B cell (primary cell): Measurements from ENCODE around the gene PLCL1. TPM values are rescaled to one million over a fixed set of nuclear protein-coding genes. Genes with fewer than 3 reads are reported as not detected.

Experiments used
- ATAC-seq: fragments of 200-7000 bp; cut with Tn5 transposase; one replicate; pipeline ENCODE4 v1.10.0; 2021; ENCODE audit warnings: low read depth, mild to moderate bottlenecking, moderate number of reproducible peaks, moderate library complexity
- CTCF ChIA-PET: fragments of 350-600 bp; sonication (Branson Sonifier 250); formaldehyde crosslinking; loops from one replicate; lab custom pipeline; 2021; ENCODE audit warnings: antibody characterized with exemption, inconsistent platforms; lab: Charles Lee
- POLR2A ChIA-PET: fragments of 350-600 bp; sonication (Branson Sonifier 250); formaldehyde crosslinking; loops from one replicate; lab custom pipeline; 2021; ENCODE audit warnings: antibody characterized with exemption; lab: Charles Lee
- DNase-seq: peaks from one replicate; pipeline ENCODE4 v3.0.0; 2013
- H2AFZ ChIP-seq: 2 replicates; pipeline ENCODE4 v1.6.1; 2012; ENCODE audit warnings: mild to moderate bottlenecking, low read depth, low read length; ENCODE audit not compliant: insufficient read depth, poor library complexity, severe bottlenecking
- H3K27ac ChIP-seq, 2 donors: 1 replicate in 1 of 2; 2 replicates in 1 of 2; pipeline ENCODE4 v1.5.1; 2012 to 2013; ENCODE audit warnings: low read length in 2 of 2, mild to moderate bottlenecking in 2 of 2, moderate library complexity in 1 of 2
- H3K27me3 ChIP-seq, 4 experiments: fragments of 200-600 bp in 1 of 4; sonication (generic) in 1 of 4; replicated peaks in 1 of 4; 1 replicate in 2 of 4; 2 replicates in 2 of 4; pipeline versions ENCODE4 v1.6.1 to v1.7.0; 2013 to 2016; ENCODE audit warnings: low read length in 3 of 4, mild to moderate bottlenecking in 2 of 4, mixed read lengths in 1 of 4, moderate library complexity in 1 of 4; ENCODE audit not compliant: insufficient read depth in 4 of 4, control insufficient read depth in 3 of 4; ENCODE audit errors: control extremely low read depth in 1 of 4
- H3K36me3 ChIP-seq, 2 experiments: replicated peaks in 1 of 2; 1 replicate in 1 of 2; 2 replicates in 1 of 2; pipeline versions ENCODE4 v1.6.1 to v1.7.1; 2013; ENCODE audit warnings: low read length in 1 of 2; ENCODE audit not compliant: insufficient read depth in 2 of 2, control insufficient read depth in 1 of 2; ENCODE audit errors: control extremely low read depth in 1 of 2, extremely low read depth in 1 of 2
- H3K4me1 ChIP-seq, 2 donors: fragments of 200-600 bp in 1 of 2; sonication (generic) in 1 of 2; 1 replicate in 1 of 2; 2 replicates in 1 of 2; pipeline versions ENCODE4 v1.5.1 to v1.6.1; 2013 to 2017; ENCODE audit warnings: low read length in 2 of 2; ENCODE audit not compliant: control insufficient read depth in 2 of 2, insufficient read depth in 2 of 2
- H3K4me2 ChIP-seq: replicated peaks from 2 replicates; pipeline ENCODE3; 2012; ENCODE audit warnings: mild to moderate bottlenecking, low read depth, low read length; ENCODE audit not compliant: poor library complexity, severe bottlenecking
- H3K4me3 ChIP-seq, 5 experiments: fragments of 200-600 bp in 1 of 5; sonication (generic) in 1 of 5; 1 replicate in 3 of 5; 2 replicates in 2 of 5; pipeline versions ENCODE4 v1.5.1 to v1.7.0; 2011 to 2016; ENCODE audit warnings: low read length in 4 of 5, mild to moderate bottlenecking in 4 of 5, low read depth in 2 of 5, control low read depth in 1 of 5, moderate library complexity in 1 of 5; ENCODE audit not compliant: insufficient read depth in 1 of 5; ENCODE audit errors: control extremely low read depth in 1 of 5, extremely low read depth in 1 of 5
- H3K79me2 ChIP-seq: fragments of 200-600 bp; sonication (generic); one replicate; pipeline ENCODE4 v1.6.0; 2016; ENCODE audit warnings: low read length; ENCODE audit not compliant: control insufficient read depth, insufficient read depth
- H3K9ac ChIP-seq: fragments of 200-600 bp; sonication (generic); 2 replicates; pipeline ENCODE4 v1.6.1; 2017; ENCODE audit warnings: mild to moderate bottlenecking, low read length, moderate library complexity
- H3K9me3 ChIP-seq, 3 donors: one replicate each; pipeline versions ENCODE4 v1.6.1 to v1.7.1; 2013; ENCODE audit warnings: low read length in 2 of 3; ENCODE audit not compliant: control insufficient read depth in 2 of 3, insufficient read depth in 1 of 3; ENCODE audit errors: control extremely low read depth in 1 of 3
- H4K20me1 ChIP-seq: 2 replicates; pipeline ENCODE4 v1.6.0; 2012; ENCODE audit warnings: mild to moderate bottlenecking, low read length; ENCODE audit not compliant: insufficient read depth, control insufficient read depth, poor library complexity, severe bottlenecking
- H3K27ac Mint-ChIP-seq: one replicate; pipeline ENCODE4 v1.8.0; 2021; ENCODE audit warnings: mixed read lengths
- H3K27me3 Mint-ChIP-seq: one replicate; pipeline ENCODE4 v1.8.0; 2021; ENCODE audit warnings: mixed read lengths
- H3K4me1 Mint-ChIP-seq: one replicate; pipeline ENCODE4 v1.8.0; 2021; ENCODE audit warnings: mixed read lengths
- H3K4me3 Mint-ChIP-seq: one replicate; pipeline ENCODE4 v1.8.0; 2021; ENCODE audit warnings: mixed read lengths
- H3K9me3 Mint-ChIP-seq: one replicate; pipeline ENCODE4 v1.8.0; 2022; ENCODE audit warnings: mixed read lengths; ENCODE audit not compliant: insufficient read depth
- CTCF ChIP-seq: fragments of 200-600 bp; IDR thresholded peaks from one replicate; pipeline ENCODE4 v1.8.0; 2022; ENCODE audit warnings: antibody characterized with exemption, mild to moderate bottlenecking
- EZH2 ChIP-seq: IDR thresholded peaks from 2 replicates; pipeline ENCODE4 v1.6.1; 2012; ENCODE audit warnings: borderline replicate concordance, low read depth, mild to moderate bottlenecking, moderate library complexity, low read length; ENCODE audit not compliant: insufficient read depth, poor library complexity, severe bottlenecking
- WGBS: methylation state at CpG from one replicate; pipeline ENCODE4 v1.1.5; 2013; ENCODE audit warnings: missing lambda C conversion rate; ENCODE audit not compliant: insufficient coverage; 5-methylcytosine and 5-hydroxymethylcytosine counted together
- intact Hi-C: fragments of 100-400 bp; cut with micrococcal nuclease; formaldehyde crosslinking; loops from one replicate; pipeline ENCODE4 v1.10.0; 2022
- polyA plus RNA-seq: library from polyadenylated mRNA; depleted of rRNA; stranded (reverse); fragments of >200 nt; gene quantifications from 2 replicates; pipeline ENCODE4 v1.2.3, GENCODE V29; 2012
- total RNA-seq, 2 donors: library from RNA; stranded (reverse); fragments of 120-200 nt in 1 of 2; gene quantifications; 1 replicate in 1 of 2; 2 replicates in 1 of 2; pipeline versions ENCODE4 v1.2.3 to v1.2.4, GENCODE V29; 2013 to 2022

PLCL1 gene
- total and polyA plus RNA-seq, 2 donors (not counting 1 experiment from before 2014, with no cell fraction given): 0.07 to 0.25 TPM

- no peaks in the 10 kb centered on the region for H4K20me1 ChIP-seq
- no peak overlapping the region for H3K4me3 Mint-ChIP-seq
- peaks cover 20% of the 10 kb centered on the region for H3K27me3 Mint-ChIP-seq
- no peaks in the 10 kb centered on the region for H3K36me3 ChIP-seq
- no peak overlapping the region for H3K9ac ChIP-seq
- DNase-seq: no peak
- ChIA-PET POLR2A (no interaction called here), CTCF (no interaction called here)
- H3K4me2 ChIP-seq: no peak overlapping the region
- H2AFZ ChIP-seq: no peak overlapping the region
- H3K9me3 ChIP-seq: no peaks in the 10 kb centered on the region
- H3K79me2 ChIP-seq: no peaks in the 10 kb centered on the region
- H3K4me1 Mint-ChIP-seq: no peaks in the 10 kb centered on the region
- intact Hi-C loops: no loop called here
- H3K4me3 ChIP-seq: no peak overlapping the region
- no peaks in the 10 kb centered on the region for H3K27me3 ChIP-seq
- no peaks in the 10 kb centered on the region for H3K9me3 Mint-ChIP-seq
- WGBS: no CpG with 5 or more reads among the region's 1 CpG
- no peaks in the 10 kb centered on the region for H3K4me1 ChIP-seq
- no peak for ATAC-seq
- no peak overlapping the region for H3K27ac Mint-ChIP-seq
- TF ChIP-seq CTCF: no peak
- TF ChIP-seq EZH2: no peak
- no peak overlapping the region for H3K27ac ChIP-seq
Measured at GRCh38 chr2:197940382-197940781, 136.0 kb downstream of the PLCL1 start.

- Mint-ChIP-seq H3K27ac (no peak overlapping the region), H3K4me3 (no peak overlapping the region)
- POLR2A ChIA-PET: no interaction called here
Measured at GRCh38 chr2:197941715-197942114, 137.3 kb downstream of the PLCL1 start.

More at GRCh38 chr2:197941715-197942114, 137.3 kb downstream of the PLCL1 start:
- intact Hi-C loops: no loop called here
- no peaks in the 10 kb centered on the region for H3K9me3 Mint-ChIP-seq
- Histone ChIP-seq H3K9me3 (no peaks in the 10 kb centered on the region), H3K4me1 (no peaks in the 10 kb centered on the region), H4K20me1 (no peaks in the 10 kb centered on the region), H3K4me2 (no peak overlapping the region), H3K36me3 (no peaks in the 10 kb centered on the region), H3K79me2 (no peaks in the 10 kb centered on the region), H3K4me3 (no peak overlapping the region), H3K9ac (no peak overlapping the region), H2AFZ (no peak overlapping the region), H3K27me3 (no peaks in the 10 kb centered on the region), H3K27ac (no peak overlapping the region)
- ATAC-seq (no peak), DNase-seq (no peak)
- TF ChIP-seq EZH2 (no peak), CTCF (no peak)
- no peaks in the 10 kb centered on the region for H3K4me1 Mint-ChIP-seq
- CTCF ChIA-PET: no interaction called here
- H3K27me3 Mint-ChIP-seq: peaks cover 17% of the 10 kb centered on the region
- WGBS: 80% methylated on average over 1 of the region's 1 CpG
